Measurements from ENCODE around the gene ALAS1.

Gene ALAS1

GRCh38 chr3:52256159-52256558 lies 58.2 kb downstream of the ALAS1 start:
- DNase-seq = no peak

GRCh38 chr3:52256622-52257021 lies 58.7 kb downstream of the ALAS1 start:
- DNase-seq = no peak

- no peak for DNase-seq
These were observed 60.0 kb downstream of the ALAS1 start for GRCh38 chr3:52257911-52258310.

GRCh38 chr3:52259035-52259434 lies 61.1 kb downstream of the ALAS1 start:
- no peak for DNase-seq

GRCh38 chr3:52259448-52259847 lies 61.5 kb downstream of the ALAS1 start:
- DNase-seq = no peak

GRCh38 chr3:52262447-52262846 lies 64.5 kb downstream of the ALAS1 start:
- DNase-seq = no peak

Measured in kidney glomerular epithelial cell (primary cell).